ENCODE measurements around the gene LAMC2. TPM values are rescaled to one million over a fixed set of nuclear protein-coding genes. Genes with fewer than 3 reads are reported as not detected.

The LAMC2 gene
- total and polyA plus RNA-seq, 2 of the 13 experiments (the other 11 are each of a cell fraction or from before 2014, with no cell fraction given), result 0.03 TPM; not detected in 1

GRCh38 chr1:183185941-183186490 is at the start of gene LAMC2 (continued):
- TF ChIP-seq ZNF646 (CRISPR knock-in tag; IDR thresholded peaks at IDR 0.05) (no peak), SMC3 (IDR thresholded peaks at IDR 0.05; ENCODE audit: low read length) (no peak), ZMYM3 (CRISPR knock-in tag; IDR thresholded peaks at IDR 0.05) (no peak), PRMT3 (CRISPR knock-in tag; IDR thresholded peaks at IDR 0.05; ENCODE audit: borderline replicate concordance, low read depth) (no peak), ARNTL (CRISPR knock-in tag; IDR thresholded peaks at IDR 0.05) (no peak), ZXDC (CRISPR knock-in tag; IDR thresholded peaks at IDR 0.05) (no peak), FOXO4 (CRISPR knock-in tag; conservative IDR thresholded peaks at IDR 0.05) (no peak), GPN1 (CRISPR knock-in tag; IDR thresholded peaks at IDR 0.05; ENCODE audit: borderline replicate concordance) (no peak), ZNF441 (CRISPR knock-in tag; IDR thresholded peaks at IDR 0.05; ENCODE audit: borderline replicate concordance) (no peak), ZNF615 (CRISPR knock-in tag; IDR thresholded peaks at IDR 0.05; ENCODE audit: borderline replicate concordance) (no peak)
